SK-N-SH treated with all-trans-retinoic acid at 6 μM for 48 hours (cell line): ENCODE measurements around the gene DOCK1.

Experiments used
- RARB ChIP-seq: fragments of 250-450 bp; sonication (Bioruptor Pico); IDR thresholded peaks from 2 replicates; pipeline ENCODE4 v1.8.0; 2021; ENCODE audit warnings: mild to moderate bottlenecking, moderate library complexity
- TF ChIP-seq, protein P1 (sequence below): fragments of 250-450 bp; sonication (Bioruptor Pico); IDR thresholded peaks from 2 replicates; pipeline ENCODE4 v1.5.1; 2020; ENCODE audit warnings: low read depth, mild to moderate bottlenecking, moderate library complexity

DNA sequence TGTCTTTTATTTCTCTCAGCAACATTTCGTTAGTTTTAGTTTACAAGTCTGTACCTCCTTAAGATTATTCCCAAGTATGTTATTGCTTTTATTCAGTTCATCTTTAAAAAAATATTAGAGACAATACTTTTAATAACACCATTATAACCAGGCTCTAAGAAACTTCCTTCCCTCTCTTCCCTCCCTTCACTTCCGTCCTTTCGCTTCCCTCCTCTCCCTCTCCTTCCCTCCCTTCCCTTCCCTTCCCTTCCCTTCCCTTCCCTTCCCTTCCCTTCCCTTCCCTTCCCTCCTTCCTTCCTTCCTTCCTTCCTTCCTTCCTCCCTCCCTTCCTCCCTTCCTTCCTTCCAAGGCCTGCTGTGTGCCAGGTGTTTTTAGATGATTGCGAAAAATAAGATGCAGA lies 58.1 kb downstream of the DOCK1 start:
- TF ChIP-seq, protein P1, sequence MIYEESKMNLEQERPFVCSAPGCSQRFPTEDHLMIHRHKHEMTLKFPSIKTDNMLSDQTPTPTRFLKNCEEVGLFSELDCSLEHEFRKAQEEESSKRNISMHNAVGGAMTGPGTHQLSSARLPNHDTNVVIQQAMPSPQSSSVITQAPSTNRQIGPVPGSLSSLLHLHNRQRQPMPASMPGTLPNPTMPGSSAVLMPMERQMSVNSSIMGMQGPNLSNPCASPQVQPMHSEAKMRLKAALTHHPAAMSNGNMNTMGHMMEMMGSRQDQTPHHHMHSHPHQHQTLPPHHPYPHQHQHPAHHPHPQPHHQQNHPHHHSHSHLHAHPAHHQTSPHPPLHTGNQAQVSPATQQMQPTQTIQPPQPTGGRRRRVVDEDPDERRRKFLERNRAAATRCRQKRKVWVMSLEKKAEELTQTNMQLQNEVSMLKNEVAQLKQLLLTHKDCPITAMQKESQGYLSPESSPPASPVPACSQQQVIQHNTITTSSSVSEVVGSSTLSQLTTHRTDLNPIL (CRISPR knock-in tag), result no peak
- no peak for TF ChIP-seq RARB (CRISPR knock-in tag)
